CD4-positive, alpha-beta memory T cell (primary cell): ENCODE results near the gene TOGARAM2. TPM values are rescaled to one million over a fixed set of nuclear protein-coding genes. Genes with fewer than 3 reads are reported as not detected.
"Not testable (repeated sequence)": the region's sequence is repeated elsewhere in the genome, so short reads cannot be mapped to it uniquely, and the experiment has no call there.

Experiments used
- CTCF ChIA-PET: fragments of 350-600 bp; sonication (Branson Sonifier 250); formaldehyde crosslinking; loops from one replicate; lab custom pipeline; 2021; ENCODE audit warnings: inconsistent platforms; ENCODE audit not compliant: partially characterized antibody; lab: Charles Lee
- POLR2A ChIA-PET: fragments of 350-600 bp; sonication (Branson Sonifier 250); formaldehyde crosslinking; loops from one replicate; lab custom pipeline; 2021; ENCODE audit not compliant: partially characterized antibody; lab: Charles Lee
- DNase-seq, 5 donors: peaks; one replicate each; pipeline versions ENCODE4 v3.0.0 to v3.0.0-alpha.2; 2020 to 2022; ENCODE audit warnings: mixed read lengths in 1 of 5
- H3K27ac ChIP-seq: one replicate; pipeline ENCODE4 v1.7.0; 2013; ENCODE audit warnings: low read depth, low read length
- H3K27me3 ChIP-seq: 2 replicates; pipeline ENCODE4 v1.7.0; 2013; ENCODE audit warnings: mild to moderate bottlenecking, low read length, moderate library complexity; ENCODE audit not compliant: insufficient read depth
- H3K36me3 ChIP-seq: 2 replicates; pipeline ENCODE4 v1.7.0; 2013; ENCODE audit warnings: mild to moderate bottlenecking, low read length, moderate library complexity; ENCODE audit not compliant: insufficient read depth
- H3K4me1 ChIP-seq: 2 replicates; pipeline ENCODE4 v1.7.0; 2013; ENCODE audit warnings: mild to moderate bottlenecking, low read length, moderate library complexity; ENCODE audit not compliant: insufficient read depth
- H3K4me3 ChIP-seq, 2 donors: one replicate each; pipeline ENCODE4 v1.7.0; 2013; ENCODE audit warnings: low read length in 2 of 2, mild to moderate bottlenecking in 1 of 2
- H3K9me3 ChIP-seq, 2 donors: one replicate each; pipeline ENCODE4 v1.7.0; 2013; ENCODE audit warnings: low read length in 2 of 2, control low read depth in 1 of 2; ENCODE audit not compliant: control insufficient read depth in 1 of 2
- H3K27ac Mint-ChIP-seq, 7 donors: one replicate each; pipeline ENCODE4 v1.8.0; 2020 to 2021; ENCODE audit warnings: mixed read lengths in 7 of 7, mild to moderate bottlenecking in 6 of 7, inconsistent platforms in 3 of 7, moderate library complexity in 3 of 7
- H3K27me3 Mint-ChIP-seq, 2 donors: one replicate each; pipeline ENCODE4 v1.8.0; 2020 to 2021; ENCODE audit warnings: mixed read lengths in 2 of 2
- H3K36me3 Mint-ChIP-seq, 2 donors: one replicate each; pipeline ENCODE4 v1.8.0; 2020 to 2021; ENCODE audit warnings: mixed read lengths in 2 of 2, inconsistent platforms in 1 of 2, mild to moderate bottlenecking in 1 of 2
- H3K4me1 Mint-ChIP-seq, 4 donors: one replicate each; pipeline ENCODE4 v1.8.0; 2020 to 2021; ENCODE audit warnings: mixed read lengths in 4 of 4, mild to moderate bottlenecking in 1 of 4
- H3K4me3 Mint-ChIP-seq, 8 donors: one replicate each; pipeline ENCODE4 v1.8.0; 2020 to 2021; ENCODE audit warnings: mixed read lengths in 8 of 8, mild to moderate bottlenecking in 7 of 8, moderate library complexity in 6 of 8, inconsistent platforms in 3 of 8
- H3K9me3 Mint-ChIP-seq, 8 donors: one replicate each; pipeline ENCODE4 v1.8.0; 2020 to 2021; ENCODE audit warnings: mixed read lengths in 8 of 8, mild to moderate bottlenecking in 5 of 8, inconsistent platforms in 3 of 8, moderate library complexity in 1 of 8
- intact Hi-C: fragments of 100-400 bp; cut with micrococcal nuclease; formaldehyde crosslinking; loops from one replicate; pipeline ENCODE4 v1.15.1; 2023
- polyA plus RNA-seq, 2 donors: library from polyadenylated mRNA; unstranded; fragments of 300-500 nt; fragmentation: Illumina TruSeq; gene quantifications; one replicate each; pipeline ENCODE4 v1.2.3, GENCODE V29; 2021
- total RNA-seq, 2 experiments: library from RNA; stranded (reverse); gene quantifications; one replicate each; pipeline ENCODE4 v1.2.3, GENCODE V29; 2021

The TOGARAM2 gene
- total and polyA plus RNA-seq, 4 experiments from 2014 or later = 0.46 to 2.7 (median 1.7) TPM

DNA sequence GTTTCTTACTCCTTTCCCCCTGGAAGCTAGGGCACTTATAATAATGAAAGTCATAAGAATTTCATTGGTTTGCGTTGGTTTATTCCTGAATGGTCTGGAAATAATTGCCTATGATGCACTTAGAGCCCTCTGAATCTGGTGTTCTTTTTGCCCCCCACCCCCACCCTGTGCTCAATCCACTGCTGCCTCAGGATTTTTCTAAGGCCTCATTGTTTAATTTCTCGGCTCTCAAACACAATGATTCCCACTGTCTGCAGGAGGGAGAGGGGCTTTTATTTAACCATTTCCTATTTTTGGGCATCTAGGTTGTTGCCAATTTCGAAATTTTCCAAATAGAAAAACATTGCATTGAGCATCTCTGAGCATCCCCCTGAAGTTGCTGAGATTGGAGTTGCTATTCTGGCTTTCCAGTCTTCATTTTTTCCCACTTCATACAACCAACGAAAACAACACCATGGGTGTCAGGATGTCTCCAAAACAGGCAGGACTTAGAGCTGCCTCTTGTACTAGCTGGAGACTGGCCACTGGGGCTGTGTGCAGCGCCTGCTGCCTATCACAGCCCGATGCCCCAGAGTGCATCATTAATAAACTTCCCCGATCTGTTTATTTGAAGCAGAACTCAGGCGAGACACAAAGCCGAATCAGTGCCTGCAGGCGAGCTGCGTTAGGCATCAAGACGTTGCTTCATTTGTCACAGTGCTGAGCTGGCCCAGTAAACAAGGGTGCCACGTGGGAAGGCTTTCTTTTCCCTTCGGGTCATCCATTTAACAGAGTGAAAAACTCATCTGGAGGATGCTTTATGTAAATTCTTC is 95.0 kb downstream of the TOGARAM2 start:
- Mint-ChIP-seq H3K4me1 (no peaks in the 10 kb centered on the region), H3K9me3 (peaks cover 0 to 22% (median 6%) of the 10 kb centered on the region in 8 donors), H3K4me3 (no peak overlapping the region), H3K27ac (no peak overlapping the region), H3K36me3 (no peaks in the 10 kb centered on the region), H3K27me3 (peaks cover 0 to 2% of the 10 kb centered on the region in 2 donors)
- no peaks in the 10 kb centered on the region for H3K4me1 ChIP-seq
- no peak for DNase-seq
- H3K27me3 ChIP-seq = no peaks in the 10 kb centered on the region
- no peaks in the 10 kb centered on the region for H3K36me3 ChIP-seq
- ChIA-PET POLR2A (interaction anchor here (0.6 kb wide), 1 partner anchor 206 kb away, joined by 3 read pairs; the partner anchor contains the start of gene TRMT61B), CTCF (interaction anchor here (0.6 kb wide), 1 partner anchor 27 kb away, joined by 3 read pairs; no protein-coding TSS in a partner anchor)
- intact Hi-C loops = no loop called here
- no peak overlapping the region for H3K27ac ChIP-seq
- no peak overlapping the region for H3K4me3 ChIP-seq
- peaks cover 0 to 3% of the 10 kb centered on the region in 2 donors for H3K9me3 ChIP-seq

GRCh38 chr2:29079887-29080286 is 98.8 kb downstream of the TOGARAM2 start:
- Histone ChIP-seq H3K36me3 (no peaks in the 10 kb centered on the region), H3K9me3 (peaks cover 0 to 3% of the 10 kb centered on the region in 2 donors), H3K27me3 (no peaks in the 10 kb centered on the region), H3K4me1 (no peaks in the 10 kb centered on the region), H3K4me3 (no peak overlapping the region), H3K27ac (no peak overlapping the region)
- intact Hi-C loops = no loop called here
- Mint-ChIP-seq H3K4me1 (no peaks in the 10 kb centered on the region), H3K9me3 (peaks cover 0 to 25% (median 8%) of the 10 kb centered on the region in 8 donors), H3K27me3 (peaks cover 0 to 2% of the 10 kb centered on the region in 2 donors), H3K4me3 (no peak overlapping the region), H3K27ac (no peak overlapping the region), H3K36me3 (peaks cover 0 to 3% of the 10 kb centered on the region in 2 donors)
- CTCF ChIA-PET = no interaction called here
- no peak for DNase-seq
- POLR2A ChIA-PET = interaction anchor here (1.0 kb wide), 1 partner anchor 65 kb away, joined by 4 read pairs; no protein-coding TSS in a partner anchor

- Mint-ChIP-seq H3K4me3 (no peak overlapping the region), H3K36me3 (peaks cover 0 to 3% of the 10 kb centered on the region in 2 donors), H3K27me3 (peaks cover 0 to 2% of the 10 kb centered on the region in 2 donors), H3K27ac (no peak overlapping the region), H3K4me1 (no peaks in the 10 kb centered on the region), H3K9me3 (peaks cover 0 to 25% (median 8%) of the 10 kb centered on the region in 8 donors)
- ChIA-PET CTCF (no interaction called here), POLR2A (interaction anchor here (1.0 kb wide), 1 partner anchor 66 kb away, joined by 4 read pairs; no protein-coding TSS in a partner anchor)
- Histone ChIP-seq H3K36me3 (no peaks in the 10 kb centered on the region), H3K4me1 (no peaks in the 10 kb centered on the region), H3K9me3 (peaks cover 0 to 3% of the 10 kb centered on the region in 2 donors), H3K4me3 (no peak overlapping the region), H3K27ac (no peak overlapping the region), H3K27me3 (no peaks in the 10 kb centered on the region)
- intact Hi-C loops = no loop called here
- no peak for DNase-seq
Measured at GRCh38 chr2:29080886-29081743, 100.0 kb downstream of the TOGARAM2 start.

GRCh38 chr2:29082804-29083495 is 101.9 kb downstream of the TOGARAM2 start:
- H3K36me3 Mint-ChIP-seq = peaks cover 0 to 3% of the 10 kb centered on the region in 2 donors
- peaks cover 0 to 20% (median 6%) of the 10 kb centered on the region in 8 donors for H3K9me3 Mint-ChIP-seq
- DNase-seq = no peak
- no peak overlapping the region for H3K27ac Mint-ChIP-seq
- Histone ChIP-seq H3K4me1 (no peaks in the 10 kb centered on the region), H3K27me3 (no peaks in the 10 kb centered on the region), H3K36me3 (no peaks in the 10 kb centered on the region), H3K4me3 (no peak overlapping the region), H3K9me3 (peaks cover 0 to 3% of the 10 kb centered on the region in 2 donors), H3K27ac (no peak overlapping the region)
- no peak overlapping the region for H3K4me3 Mint-ChIP-seq
- ChIA-PET POLR2A (no interaction called here), CTCF (no interaction called here)
- H3K4me1 Mint-ChIP-seq = no peaks in the 10 kb centered on the region
- H3K27me3 Mint-ChIP-seq = peaks cover 2 to 4% of the 10 kb centered on the region in 2 donors
- intact Hi-C loops = no loop called here

- Mint-ChIP-seq H3K27me3 (peaks cover 2 to 5% of the 10 kb centered on the region in 2 donors), H3K36me3 (peaks cover 0 to 3% of the 10 kb centered on the region in 2 donors)
- H3K4me3 ChIP-seq = no peak overlapping the region
Measured at GRCh38 chr2:29084554-29084953, 103.5 kb downstream of the TOGARAM2 start.

DNA sequence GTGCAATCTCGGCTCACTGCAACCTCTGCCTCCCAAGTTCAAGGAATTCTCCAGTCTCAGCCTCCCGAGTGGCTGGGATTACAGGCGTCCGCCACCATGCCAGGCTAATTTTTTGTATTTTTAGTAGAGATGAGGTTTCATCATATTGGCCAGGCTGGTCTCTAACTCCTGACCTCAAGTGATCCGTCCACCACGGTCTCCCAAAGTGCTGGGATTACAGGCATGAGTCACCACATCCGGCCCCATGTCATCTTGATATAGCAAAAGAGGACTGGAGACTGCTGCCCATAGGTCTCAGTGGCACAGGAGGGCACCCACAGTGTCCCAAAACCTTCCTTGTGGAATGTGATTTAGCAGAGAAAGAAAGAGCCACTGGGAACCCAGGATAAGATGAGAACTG is 109.2 kb downstream of the TOGARAM2 start:
- H3K4me3 ChIP-seq, H3K4me3 Mint-ChIP-seq, H3K27ac ChIP-seq, intact Hi-C loops, CTCF ChIA-PET, H3K4me1 ChIP-seq, DNase-seq, H3K27me3 Mint-ChIP-seq, H3K9me3 ChIP-seq, H3K36me3 ChIP-seq, POLR2A ChIA-PET, H3K27me3 ChIP-seq, H3K9me3 Mint-ChIP-seq, H3K4me1 Mint-ChIP-seq, H3K36me3 Mint-ChIP-seq: not testable (repeated sequence)
- H3K27ac Mint-ChIP-seq = peak overlapping the region in 1 of 7 donors; percentile 53

More at GRCh38 chr2:29084554-29084953, 103.5 kb downstream of the TOGARAM2 start:
- Histone ChIP-seq H3K36me3 (no peaks in the 10 kb centered on the region), H3K27ac (no peak overlapping the region), H3K4me1 (no peaks in the 10 kb centered on the region), H3K27me3 (no peaks in the 10 kb centered on the region), H3K9me3 (no peaks in the 10 kb centered on the region)
- no peaks in the 10 kb centered on the region for H3K4me1 Mint-ChIP-seq
- intact Hi-C loops = no loop called here
- no peak overlapping the region for H3K27ac Mint-ChIP-seq
- H3K4me3 Mint-ChIP-seq = no peak overlapping the region
- H3K9me3 Mint-ChIP-seq = peaks cover 0 to 14% (median 3%) of the 10 kb centered on the region in 8 donors
- DNase-seq = no peak
- CTCF ChIA-PET = no interaction called here
- POLR2A ChIA-PET = no interaction called here
